Measurements from ENCODE around the gene AKR1B15.

The AKR1B15 gene

GRCh38 chr7:134593530-134594392, 44.9 kb downstream of the AKR1B15 start:
- DNase-seq: peak; percentile 72
- Histone ChIP-seq H3K4me3 (ENCODE audit: low read depth, low read length) (no peak overlapping the region), H3K27me3 (replicated peaks) (no peaks in the 10 kb centered on the region), H3K27ac (peak overlapping the region; percentile 77), H3K36me3 (replicated peaks) (no peaks in the 10 kb centered on the region)
- in situ Hi-C loops (cut with HindIII; ENCODE audit: low pct_ligation_motif_present, low sequenced_read_pairs): no loop called here
- TF ChIP-seq, protein P1, sequence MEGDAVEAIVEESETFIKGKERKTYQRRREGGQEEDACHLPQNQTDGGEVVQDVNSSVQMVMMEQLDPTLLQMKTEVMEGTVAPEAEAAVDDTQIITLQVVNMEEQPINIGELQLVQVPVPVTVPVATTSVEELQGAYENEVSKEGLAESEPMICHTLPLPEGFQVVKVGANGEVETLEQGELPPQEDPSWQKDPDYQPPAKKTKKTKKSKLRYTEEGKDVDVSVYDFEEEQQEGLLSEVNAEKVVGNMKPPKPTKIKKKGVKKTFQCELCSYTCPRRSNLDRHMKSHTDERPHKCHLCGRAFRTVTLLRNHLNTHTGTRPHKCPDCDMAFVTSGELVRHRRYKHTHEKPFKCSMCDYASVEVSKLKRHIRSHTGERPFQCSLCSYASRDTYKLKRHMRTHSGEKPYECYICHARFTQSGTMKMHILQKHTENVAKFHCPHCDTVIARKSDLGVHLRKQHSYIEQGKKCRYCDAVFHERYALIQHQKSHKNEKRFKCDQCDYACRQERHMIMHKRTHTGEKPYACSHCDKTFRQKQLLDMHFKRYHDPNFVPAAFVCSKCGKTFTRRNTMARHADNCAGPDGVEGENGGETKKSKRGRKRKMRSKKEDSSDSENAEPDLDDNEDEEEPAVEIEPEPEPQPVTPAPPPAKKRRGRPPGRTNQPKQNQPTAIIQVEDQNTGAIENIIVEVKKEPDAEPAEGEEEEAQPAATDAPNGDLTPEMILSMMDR (IDR thresholded peaks at IDR 0.05; ENCODE audit: low read depth, low read length, missing control alignments): no peak

DNA sequence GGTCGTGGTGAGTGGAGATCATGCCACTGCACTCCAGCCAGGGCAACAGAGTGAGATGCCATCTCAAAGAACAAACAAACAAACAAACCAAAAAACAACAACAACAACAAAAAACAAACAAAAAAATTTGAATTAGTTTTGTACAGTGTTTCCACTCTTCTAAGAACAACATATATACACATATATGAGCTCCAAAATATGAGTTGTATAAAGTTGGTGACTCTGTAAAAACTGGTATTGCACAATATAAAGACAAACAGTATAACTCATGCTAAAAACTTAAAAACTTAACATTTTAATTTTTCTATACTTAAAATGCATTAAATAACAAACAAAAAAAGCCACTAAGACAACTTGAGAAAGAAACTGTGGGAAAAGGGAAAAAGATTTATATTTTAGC, 46.0 kb downstream of the AKR1B15 start:
- no peak for DNase-seq
- Histone ChIP-seq H3K4me3 (ENCODE audit: low read depth, low read length) (no peak overlapping the region), H3K27me3 (replicated peaks) (no peaks in the 10 kb centered on the region), H3K36me3 (replicated peaks) (no peaks in the 10 kb centered on the region), H3K27ac (no peak overlapping the region)
- in situ Hi-C loops (cut with HindIII; ENCODE audit: low pct_ligation_motif_present, low sequenced_read_pairs): no loop called here
- TF ChIP-seq, protein P1 (IDR thresholded peaks at IDR 0.05; ENCODE audit: low read depth, low read length, missing control alignments): no peak

- Histone ChIP-seq H3K4me3 (ENCODE audit: low read depth, low read length) (no peak overlapping the region), H3K36me3 (replicated peaks) (no peaks in the 10 kb centered on the region), H3K27ac (no peak overlapping the region), H3K27me3 (replicated peaks) (no peaks in the 10 kb centered on the region)
- TF ChIP-seq, protein P1 (IDR thresholded peaks at IDR 0.05; ENCODE audit: low read depth, low read length, missing control alignments): no peak
- DNase-seq: peak; percentile 12
- in situ Hi-C loops (cut with HindIII; ENCODE audit: low pct_ligation_motif_present, low sequenced_read_pairs): no loop called here
These were observed 50.5 kb downstream of the AKR1B15 start for GRCh38 chr7:134599371-134599770.

DNA sequence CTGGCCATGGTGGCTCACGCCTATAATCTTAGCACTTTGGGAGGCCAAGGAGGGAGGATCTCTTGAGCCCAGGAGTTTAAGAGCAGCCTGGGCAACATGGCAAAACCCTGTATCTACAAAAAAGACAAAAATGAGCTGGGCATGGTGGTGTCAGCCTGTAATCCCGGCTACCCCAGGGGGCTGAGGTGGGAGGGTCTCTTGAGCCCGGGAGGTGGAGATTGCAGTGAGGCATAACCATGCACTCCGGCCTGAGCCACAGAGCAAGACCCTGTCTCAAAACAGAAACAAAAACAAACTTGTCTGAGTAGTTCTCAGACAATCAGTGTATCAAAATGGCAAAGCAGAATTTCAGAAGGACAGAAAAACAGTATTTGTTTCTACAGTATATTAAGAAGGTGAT, 52.5 kb downstream of the AKR1B15 start:
- no peaks in the 10 kb centered on the region for H3K27me3 ChIP-seq (replicated peaks)
- in situ Hi-C loops (cut with HindIII; ENCODE audit: low pct_ligation_motif_present, low sequenced_read_pairs): no loop called here
- H3K4me3 ChIP-seq (ENCODE audit: low read depth, low read length): no peak overlapping the region
- H3K36me3 ChIP-seq (replicated peaks): no peaks in the 10 kb centered on the region
- TF ChIP-seq, protein P1 (IDR thresholded peaks at IDR 0.05; ENCODE audit: low read depth, low read length, missing control alignments): no peak
- H3K27ac ChIP-seq: no peak overlapping the region
- DNase-seq: no peak

DNA sequence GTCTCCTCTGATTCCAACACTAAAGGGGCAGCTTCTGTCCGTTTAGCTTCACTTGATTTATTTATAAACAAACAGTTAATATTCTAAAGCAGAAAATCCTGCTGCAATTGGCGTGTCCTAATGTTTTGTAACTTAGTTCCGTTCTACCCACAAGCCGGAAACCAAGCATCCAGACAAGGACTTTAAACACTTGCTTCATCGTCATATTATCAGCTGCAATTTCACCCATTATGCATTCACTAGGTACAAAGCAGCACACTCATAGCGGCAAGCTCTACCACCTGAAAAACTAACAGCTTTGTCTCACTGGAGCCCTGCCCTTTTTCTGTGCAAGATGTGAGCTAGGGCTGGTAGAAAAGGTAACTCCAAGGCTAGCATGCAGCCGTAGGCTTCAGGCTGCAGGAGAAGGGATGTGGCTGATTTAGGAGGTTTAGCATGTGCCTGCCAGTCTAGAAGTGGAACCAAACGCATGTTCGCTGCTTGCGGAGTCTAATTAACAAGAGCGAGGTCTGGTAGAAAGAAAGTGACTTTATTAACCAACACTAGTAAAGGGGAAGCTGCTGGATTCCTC, 54.1 kb downstream of the AKR1B15 start:
- TF ChIP-seq, protein P1 (IDR thresholded peaks at IDR 0.05; ENCODE audit: low read depth, low read length, missing control alignments): no peak
- Histone ChIP-seq H3K4me3 (ENCODE audit: low read depth, low read length) (no peak overlapping the region), H3K27me3 (replicated peaks) (no peaks in the 10 kb centered on the region), H3K36me3 (replicated peaks) (no peaks in the 10 kb centered on the region), H3K27ac (no peak overlapping the region)
- DNase-seq: no peak
- in situ Hi-C loops (cut with HindIII; ENCODE audit: low pct_ligation_motif_present, low sequenced_read_pairs): no loop called here
